HG03575 (cell line): Measurements from ENCODE around the gene KAZN.

Source experiments
- ATAC-seq: cut with Tn5 transposase; IDR thresholded peaks from one replicate; pipeline ENCODE4 v1.9.1; 2021; ENCODE audit not compliant: unreplicated experiment, insufficient number of reproducible peaks, low FRiP score; ENCODE audit errors: extremely low read depth

The KAZN gene

DNA sequence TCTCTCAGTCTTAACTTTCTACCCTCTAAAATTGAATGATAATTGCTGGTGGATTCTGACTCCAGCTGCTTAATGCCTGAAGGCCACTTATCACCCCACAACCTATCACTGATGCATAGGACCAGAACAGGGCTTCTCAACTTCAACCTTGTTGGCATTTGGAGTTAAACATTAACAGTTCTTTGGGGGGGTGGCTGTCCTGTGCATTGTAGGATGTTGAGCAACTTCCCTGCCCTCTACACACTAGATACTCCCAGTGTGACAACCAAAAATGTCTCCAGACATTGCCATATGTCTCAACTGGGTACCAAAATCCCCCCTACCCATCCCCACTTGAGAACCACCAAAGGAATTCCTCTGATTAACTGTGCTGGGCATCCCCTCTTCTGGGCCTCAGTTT lies 279.6 kb downstream of the KAZN start:
- ATAC-seq = no peak

DNA sequence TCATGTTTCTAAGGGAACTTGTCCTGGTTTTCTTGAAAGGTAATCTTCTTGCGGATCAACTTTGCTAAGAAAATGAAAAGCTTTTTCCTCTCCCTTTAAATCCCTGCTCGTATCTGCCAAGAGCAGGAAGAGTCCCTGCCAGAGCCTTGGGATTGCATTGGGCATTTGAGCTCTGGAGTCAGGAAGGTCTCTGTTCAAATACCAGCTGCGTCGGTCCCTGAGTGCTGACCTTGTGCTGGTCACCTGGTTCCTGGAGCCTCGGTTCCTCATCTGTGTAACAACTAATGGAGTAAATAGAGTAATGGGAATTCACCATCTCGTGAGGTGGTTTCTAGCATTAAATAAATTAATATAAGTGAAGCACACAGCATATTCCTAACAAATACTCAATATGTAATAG lies 280.5 kb downstream of the KAZN start:
- no peak for ATAC-seq

DNA sequence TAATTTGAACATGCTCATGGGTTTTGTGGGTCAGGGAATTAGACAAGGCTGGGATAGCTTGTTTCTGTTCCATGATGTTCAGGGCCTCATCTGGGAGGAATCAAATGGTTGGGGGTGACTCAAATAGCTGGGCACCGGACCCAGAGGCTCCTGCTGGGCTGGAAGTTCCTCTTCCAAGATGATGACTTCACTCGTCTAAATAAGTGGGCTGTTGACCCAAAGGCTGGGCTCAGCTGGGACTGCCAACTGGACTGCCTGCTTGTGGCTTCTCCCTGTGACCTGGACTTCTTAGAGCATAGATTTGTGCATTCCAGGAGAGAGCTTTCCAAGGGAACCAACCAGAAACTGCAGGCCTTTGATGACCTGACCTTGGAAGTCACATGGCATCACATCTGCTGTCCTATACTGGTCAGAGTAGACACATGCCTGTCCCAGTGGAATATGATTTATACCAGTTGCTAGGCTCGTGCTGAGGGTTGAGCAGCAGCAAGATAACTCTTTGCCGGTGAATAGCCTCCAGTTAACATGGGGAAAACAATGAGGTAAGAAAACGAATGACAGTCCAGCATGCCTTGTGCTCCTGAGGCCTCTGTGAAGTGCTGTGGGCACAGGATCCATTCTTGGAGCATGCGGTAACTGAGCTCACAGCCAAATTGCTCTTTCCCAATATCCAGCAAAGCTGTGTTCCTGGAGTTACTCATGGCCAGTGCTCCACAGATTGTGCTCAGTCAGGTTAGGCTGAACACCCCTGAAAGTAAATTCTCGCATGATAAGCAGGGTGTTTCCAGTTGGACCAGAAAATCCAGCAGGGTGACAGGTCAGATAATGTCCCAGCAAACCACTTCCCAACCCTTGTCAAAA lies 282.2 kb downstream of the KAZN start:
- ATAC-seq = no peak

GRCh38 chr1:14881775-14882672 lies 283.5 kb downstream of the KAZN start:
- ATAC-seq = no peak

DNA sequence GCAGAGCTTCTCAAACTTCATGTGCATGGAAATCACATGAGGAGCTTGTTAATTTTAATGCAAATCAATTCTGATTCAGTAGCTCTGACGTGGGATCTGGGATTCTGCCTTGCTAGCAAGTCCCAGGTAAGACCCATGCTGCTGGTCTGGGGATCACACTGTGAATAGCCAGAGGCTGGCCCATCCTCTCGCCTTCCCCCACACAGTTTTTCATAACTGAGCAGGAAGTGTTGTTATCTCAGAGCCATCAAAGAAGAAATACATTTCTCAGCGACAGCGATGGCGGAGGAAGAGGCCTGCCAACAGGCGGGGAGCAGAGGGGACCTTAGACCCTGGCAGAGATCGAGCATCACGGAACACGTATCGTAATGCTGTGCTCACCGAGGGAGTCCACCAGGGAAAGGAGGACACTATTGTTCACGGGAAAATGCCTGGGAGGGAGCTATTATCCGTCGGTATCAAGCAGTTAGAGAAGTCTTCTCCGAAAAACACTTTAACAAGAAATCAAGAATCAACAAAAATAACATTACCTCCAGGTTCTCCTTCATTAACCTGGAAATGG lies 286.2 kb downstream of the KAZN start:
- ATAC-seq = no peak

GRCh38 chr1:14887044-14887566 lies 288.6 kb downstream of the KAZN start:
- ATAC-seq = no peak

DNA sequence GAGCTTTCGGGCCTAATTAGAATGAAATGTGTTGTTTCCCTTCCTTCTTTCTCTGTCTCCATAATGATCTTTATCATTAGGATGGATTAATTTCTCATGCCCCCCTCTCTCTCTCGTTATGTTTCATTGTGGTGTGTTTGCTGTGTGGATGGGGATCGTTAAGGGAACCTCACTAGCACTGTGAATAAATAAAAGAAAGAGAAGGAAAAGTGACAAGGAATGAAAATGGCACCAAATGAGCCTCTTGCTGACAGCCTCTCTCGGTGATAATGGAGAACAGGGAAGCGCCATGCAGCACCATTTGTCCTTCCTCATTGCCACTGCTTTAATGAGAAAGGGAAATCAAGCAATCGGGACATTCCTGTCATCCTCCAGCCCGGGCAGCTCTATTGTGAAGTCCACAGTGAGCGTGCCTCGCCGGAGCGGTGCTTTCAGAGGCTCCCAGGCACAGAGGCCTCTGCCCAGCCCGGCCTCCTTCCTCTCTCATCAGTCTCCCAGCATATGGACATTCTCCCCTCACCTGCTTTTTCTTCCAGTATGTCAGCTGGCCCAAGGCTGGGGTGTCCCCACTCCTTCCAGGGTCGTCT lies 289.4 kb downstream of the KAZN start:
- ATAC-seq = no peak

GRCh38 chr1:14888374-14888773 lies 289.9 kb downstream of the KAZN start:
- ATAC-seq = no peak

DNA sequence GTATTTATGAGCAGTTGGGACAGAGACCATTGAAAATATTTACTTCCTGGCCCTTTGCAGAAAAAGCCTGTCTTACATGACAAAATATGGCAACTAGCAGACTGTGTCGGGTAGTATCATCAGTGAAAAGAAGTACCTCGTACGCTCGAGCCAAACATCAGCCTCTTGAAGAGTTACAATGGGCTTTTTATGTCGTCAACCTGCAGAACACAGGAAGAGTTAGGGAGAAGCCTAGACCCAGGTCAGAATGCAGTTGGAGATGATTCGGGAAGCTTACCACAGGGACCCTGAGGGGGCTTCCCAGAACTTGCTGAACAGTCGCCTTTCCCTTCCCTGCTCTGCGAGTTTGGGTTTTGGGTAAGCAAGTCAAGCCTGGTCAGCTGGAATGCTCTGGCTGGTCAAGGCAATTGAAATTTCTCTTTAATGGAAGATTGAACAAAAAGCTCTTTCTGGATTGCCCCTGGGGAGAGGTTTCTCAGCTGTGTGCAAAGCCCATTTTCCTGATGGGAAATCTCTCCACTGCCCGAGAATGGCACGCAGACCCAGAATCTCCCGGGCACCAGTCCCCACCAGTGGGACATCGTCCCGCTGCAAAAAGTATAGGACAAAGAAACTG lies 291.4 kb downstream of the KAZN start:
- no peak for ATAC-seq

DNA sequence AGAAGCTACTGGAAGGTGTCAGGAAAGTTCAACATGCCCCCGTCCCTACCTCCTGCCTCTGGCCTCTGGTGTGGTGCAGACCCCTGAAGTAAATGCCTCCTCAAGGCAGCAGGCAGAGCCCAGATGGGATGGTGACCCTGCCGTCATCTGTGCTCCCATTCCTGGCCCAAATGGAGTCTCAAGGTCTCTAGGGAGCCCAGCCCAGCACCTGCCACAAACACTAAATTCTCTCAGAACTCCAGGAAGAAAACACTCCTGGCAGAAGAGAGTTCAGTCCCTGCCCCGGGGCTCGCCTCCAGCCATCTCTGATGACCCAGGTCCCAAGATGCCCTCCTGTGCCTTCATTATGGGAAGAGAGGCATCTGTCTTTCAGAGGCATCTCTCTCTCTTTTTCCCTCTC lies 293.5 kb downstream of the KAZN start:
- no peak for ATAC-seq

GRCh38 chr1:14894811-14895560 lies 296.5 kb downstream of the KAZN start:
- ATAC-seq = no peak

GRCh38 chr1:14895727-14896126 lies 297.2 kb downstream of the KAZN start:
- ATAC-seq = no peak

- ATAC-seq = no peak
Observed at GRCh38 chr1:14896381-14897079, 298.0 kb downstream of the KAZN start.

GRCh38 chr1:14897080-14897449 lies 298.6 kb downstream of the KAZN start:
- ATAC-seq = no peak

- no peak for ATAC-seq
Observed at GRCh38 chr1:14897547-14897946, 299.1 kb downstream of the KAZN start.

- no peak for ATAC-seq
Observed at GRCh38 chr1:14897997-14898645, 299.6 kb downstream of the KAZN start.

- ATAC-seq = no peak
Observed at GRCh38 chr1:14899686-14900085, 301.2 kb downstream of the KAZN start.
